COLO829 (cell line): ENCODE results near the gene KIR3DL3.
"Not testable (repeated sequence)": the region's sequence is repeated elsewhere in the genome, so short reads cannot be mapped to it uniquely, and the experiment has no call there.

Source experiments
- DNase-seq: peaks from one replicate; pipeline ENCODE4 v3.0.0; 2012; ENCODE audit warnings: low spot score

The KIR3DL3 gene

GRCh38 chr19:54724142-54724541, at the start of gene KIR3DL3:
Gene KIR3DL3, plus strand, starts transcription at chr19:54724442. Its CDS starts 55 bp downstream, at chr19:54724497.
- no peak for DNase-seq

- DNase-seq = peak; percentile 64
Observed at GRCh38 chr19:54676210-54676834, 47.9 kb upstream of the KIR3DL3 start.

GRCh38 chr19:54677217-54677616, 47.0 kb upstream of the KIR3DL3 start:
- DNase-seq = no peak

GRCh38 chr19:54681596-54681995, 42.6 kb upstream of the KIR3DL3 start:
- not testable (repeated sequence) for DNase-seq

GRCh38 chr19:54682306-54682856, 41.9 kb upstream of the KIR3DL3 start:
- DNase-seq = no peak

- DNase-seq = peak; percentile 59
Observed at GRCh38 chr19:54684527-54684926, 39.7 kb upstream of the KIR3DL3 start.

GRCh38 chr19:54691582-54692297, 32.5 kb upstream of the KIR3DL3 start:
- DNase-seq = no peak

- no peak for DNase-seq
Observed at GRCh38 chr19:54692298-54692615, 32.0 kb upstream of the KIR3DL3 start.

- DNase-seq = no peak
Observed at GRCh38 chr19:54694648-54695047, 29.6 kb upstream of the KIR3DL3 start.

- no peak for DNase-seq
Observed at GRCh38 chr19:54696117-54696548, 28.1 kb upstream of the KIR3DL3 start.

- no peak for DNase-seq
Observed at GRCh38 chr19:54696766-54697165, 27.5 kb upstream of the KIR3DL3 start.

- DNase-seq = not testable (repeated sequence)
Observed at GRCh38 chr19:54697716-54698115, 26.5 kb upstream of the KIR3DL3 start.

- no peak for DNase-seq
Observed at GRCh38 chr19:54704928-54705327, 19.3 kb upstream of the KIR3DL3 start.

GRCh38 chr19:54707962-54708361, 16.3 kb upstream of the KIR3DL3 start:
- no peak for DNase-seq

GRCh38 chr19:54708781-54709180, 15.5 kb upstream of the KIR3DL3 start:
- no peak for DNase-seq

GRCh38 chr19:54709212-54709948, 14.9 kb upstream of the KIR3DL3 start:
- no peak for DNase-seq

- DNase-seq = not testable (repeated sequence)
Observed at GRCh38 chr19:54709956-54710355, 14.3 kb upstream of the KIR3DL3 start.

- no peak for DNase-seq
Observed at GRCh38 chr19:54724644-54725043, 402 bp downstream of the KIR3DL3 start.

GRCh38 chr19:54725321-54725720, 1.1 kb downstream of the KIR3DL3 start:
- DNase-seq = no peak

- DNase-seq = no peak
Observed at GRCh38 chr19:54727562-54727961, 3.3 kb downstream of the KIR3DL3 start.

GRCh38 chr19:54728167-54728566, 3.9 kb downstream of the KIR3DL3 start:
- no peak for DNase-seq

GRCh38 chr19:54729416-54730188, 5.4 kb downstream of the KIR3DL3 start:
- no peak for DNase-seq
